GM12865 (cell line): ENCODE measurements around the gene SUGP2.

ENCODE experiments used
- DNase-seq: peaks from one replicate; pipeline ENCODE4 v3.0.0; 2010; ENCODE audit warnings: low read depth
- H3K4me3 ChIP-seq: 2 replicates; pipeline ENCODE4 v1.5.1; 2011; ENCODE audit warnings: mild to moderate bottlenecking, low read depth, low read length, control low read depth
- TF ChIP-seq, protein P1 (sequence below): IDR thresholded peaks from 2 replicates; pipeline ENCODE4 v1.5.1; 2011; ENCODE audit warnings: low read length, control low read depth, low read depth, inconsistent platforms; ENCODE audit not compliant: insufficient read depth; ENCODE audit errors: missing control alignments

The SUGP2 gene

DNA sequence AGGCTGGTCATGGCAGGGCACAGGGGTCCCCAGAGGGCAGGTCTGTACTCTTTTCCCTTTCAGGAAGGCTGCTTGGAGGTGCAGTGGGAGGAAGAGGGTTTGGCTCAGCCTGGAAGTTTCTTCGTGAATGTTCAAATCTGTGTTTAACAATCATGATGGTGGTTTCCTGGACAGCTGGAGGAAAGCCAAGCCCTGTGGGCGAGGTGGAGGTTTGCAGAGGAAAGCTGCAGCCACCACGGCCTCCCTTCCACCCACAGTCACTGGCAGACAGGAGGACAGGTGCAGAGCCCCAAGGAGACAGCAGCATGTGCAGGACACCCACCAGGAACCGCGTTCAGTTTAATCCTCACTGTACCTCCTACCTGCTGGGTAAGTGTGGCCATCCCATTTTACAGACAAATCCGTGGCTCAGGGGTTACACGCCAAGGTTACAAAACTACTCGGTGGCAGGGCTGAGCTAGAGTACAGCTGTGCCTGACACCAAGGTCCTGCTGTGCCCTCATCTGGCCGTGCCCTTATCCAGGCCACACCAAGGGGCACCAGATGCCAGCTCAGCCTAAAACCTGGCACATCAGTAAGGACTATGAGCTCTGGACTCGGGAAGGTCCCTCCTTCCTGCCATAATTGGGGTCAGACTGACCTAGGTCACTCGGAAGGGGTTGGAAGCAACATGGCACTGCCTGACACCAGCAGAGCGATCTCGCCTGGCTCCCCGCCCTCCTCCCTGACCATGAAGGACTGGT lies 34.1 kb downstream of the SUGP2 start:
- DNase-seq = no peak

DNA sequence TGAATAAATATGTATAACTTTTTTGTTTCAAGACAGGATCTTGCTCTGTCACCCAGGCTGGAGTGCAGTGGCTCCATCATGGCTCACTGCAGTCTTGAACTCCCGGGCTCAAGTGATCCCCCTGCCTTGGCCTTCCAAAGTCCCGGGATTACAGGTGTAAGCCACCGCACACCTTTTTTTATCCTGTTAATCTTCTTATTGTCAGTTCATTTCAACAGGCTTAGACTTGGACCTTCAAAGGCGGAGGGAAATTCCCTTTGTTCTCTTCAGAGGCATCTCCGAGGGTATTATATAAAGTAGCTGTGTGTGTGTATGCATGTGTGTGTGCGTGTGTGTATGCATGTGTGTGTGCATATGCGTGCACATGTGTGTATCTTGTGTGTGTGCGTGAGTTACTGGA lies 35.0 kb downstream of the SUGP2 start:
- TF ChIP-seq, protein P1, sequence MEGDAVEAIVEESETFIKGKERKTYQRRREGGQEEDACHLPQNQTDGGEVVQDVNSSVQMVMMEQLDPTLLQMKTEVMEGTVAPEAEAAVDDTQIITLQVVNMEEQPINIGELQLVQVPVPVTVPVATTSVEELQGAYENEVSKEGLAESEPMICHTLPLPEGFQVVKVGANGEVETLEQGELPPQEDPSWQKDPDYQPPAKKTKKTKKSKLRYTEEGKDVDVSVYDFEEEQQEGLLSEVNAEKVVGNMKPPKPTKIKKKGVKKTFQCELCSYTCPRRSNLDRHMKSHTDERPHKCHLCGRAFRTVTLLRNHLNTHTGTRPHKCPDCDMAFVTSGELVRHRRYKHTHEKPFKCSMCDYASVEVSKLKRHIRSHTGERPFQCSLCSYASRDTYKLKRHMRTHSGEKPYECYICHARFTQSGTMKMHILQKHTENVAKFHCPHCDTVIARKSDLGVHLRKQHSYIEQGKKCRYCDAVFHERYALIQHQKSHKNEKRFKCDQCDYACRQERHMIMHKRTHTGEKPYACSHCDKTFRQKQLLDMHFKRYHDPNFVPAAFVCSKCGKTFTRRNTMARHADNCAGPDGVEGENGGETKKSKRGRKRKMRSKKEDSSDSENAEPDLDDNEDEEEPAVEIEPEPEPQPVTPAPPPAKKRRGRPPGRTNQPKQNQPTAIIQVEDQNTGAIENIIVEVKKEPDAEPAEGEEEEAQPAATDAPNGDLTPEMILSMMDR = no peak
- H3K4me3 ChIP-seq = no peak overlapping the region
- no peak for DNase-seq

More for the DNA sequence above, 34.1 kb downstream of the SUGP2 start:
- TF ChIP-seq, protein P1 = no peak
- no peak overlapping the region for H3K4me3 ChIP-seq

DNA sequence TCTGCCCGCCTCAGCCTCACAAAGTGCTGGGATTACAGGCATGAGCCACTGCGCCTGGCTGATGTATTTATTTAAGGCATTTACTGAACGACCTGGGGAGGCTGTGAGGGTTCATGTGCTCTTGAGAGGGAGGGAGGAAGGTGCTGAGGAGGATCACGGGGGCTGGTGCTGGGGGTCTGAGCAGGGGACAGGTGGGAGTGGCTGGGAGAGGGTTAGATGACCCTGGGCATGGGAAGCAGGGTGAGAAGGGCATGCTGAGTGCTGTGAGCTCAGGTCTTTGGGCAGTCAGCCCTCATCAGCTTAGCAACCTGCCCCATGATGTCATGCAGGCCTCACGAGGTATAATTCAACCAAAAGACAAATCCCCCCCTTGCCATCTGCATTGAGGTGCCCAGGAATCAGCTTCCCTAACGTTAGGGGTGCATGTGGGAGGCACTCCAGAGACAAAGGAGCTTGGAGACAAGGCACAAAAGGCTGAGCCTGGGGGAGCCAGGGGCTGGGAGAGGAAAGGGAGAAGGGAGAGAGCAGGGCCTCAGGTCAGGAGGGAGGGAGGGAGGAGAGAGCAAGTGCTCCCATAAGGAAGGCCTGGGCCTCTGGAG lies 36.4 kb downstream of the SUGP2 start:
- H3K4me3 ChIP-seq = no peak overlapping the region
- DNase-seq = no peak
- TF ChIP-seq, protein P1 = no peak

DNA sequence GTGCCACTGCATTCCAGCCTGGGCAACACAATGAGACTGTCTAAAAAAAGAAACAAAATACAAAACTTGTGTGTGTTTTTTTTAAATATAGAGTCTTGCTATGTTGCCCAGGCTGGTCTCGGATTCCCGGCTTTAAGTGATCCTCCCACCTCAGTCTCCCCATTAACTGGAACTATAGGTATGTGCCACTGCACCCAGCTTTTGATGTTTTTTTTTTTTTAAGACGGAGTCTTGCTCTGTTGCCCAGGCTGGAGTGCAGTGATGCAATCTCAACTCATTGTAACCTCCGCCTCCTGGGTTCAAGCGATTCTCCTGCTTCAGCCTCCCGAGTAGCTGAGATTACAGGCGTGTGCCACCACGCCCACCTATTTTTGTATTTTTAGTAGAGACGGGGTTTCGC lies 37.0 kb downstream of the SUGP2 start:
- DNase-seq = no peak
- H3K4me3 ChIP-seq = no peak overlapping the region
- TF ChIP-seq, protein P1 = no peak

DNA sequence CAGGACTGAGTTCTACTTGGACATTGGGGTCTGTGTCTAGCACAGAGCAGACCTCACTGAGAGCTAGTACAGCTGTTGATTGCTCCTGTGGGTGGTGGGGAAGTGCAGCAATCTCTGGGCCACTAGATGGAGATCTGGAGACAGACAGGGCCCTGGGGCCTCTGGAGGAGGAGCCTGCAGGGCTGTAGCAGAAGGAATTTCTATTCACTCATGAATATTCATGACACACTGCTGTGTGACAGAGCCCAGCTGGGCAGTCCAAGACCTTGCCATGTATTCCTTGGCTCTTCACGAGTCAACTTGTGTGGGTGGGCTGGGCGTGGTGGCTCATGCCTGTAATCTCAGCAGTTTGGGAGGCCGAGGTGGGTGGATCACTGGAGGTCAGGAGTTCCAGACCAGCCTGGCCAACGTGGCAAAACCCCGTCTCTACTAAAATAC lies 37.5 kb downstream of the SUGP2 start:
- TF ChIP-seq, protein P1 = peak; percentile 38
- peak; percentile 59 for DNase-seq
- H3K4me3 ChIP-seq = no peak overlapping the region

DNA sequence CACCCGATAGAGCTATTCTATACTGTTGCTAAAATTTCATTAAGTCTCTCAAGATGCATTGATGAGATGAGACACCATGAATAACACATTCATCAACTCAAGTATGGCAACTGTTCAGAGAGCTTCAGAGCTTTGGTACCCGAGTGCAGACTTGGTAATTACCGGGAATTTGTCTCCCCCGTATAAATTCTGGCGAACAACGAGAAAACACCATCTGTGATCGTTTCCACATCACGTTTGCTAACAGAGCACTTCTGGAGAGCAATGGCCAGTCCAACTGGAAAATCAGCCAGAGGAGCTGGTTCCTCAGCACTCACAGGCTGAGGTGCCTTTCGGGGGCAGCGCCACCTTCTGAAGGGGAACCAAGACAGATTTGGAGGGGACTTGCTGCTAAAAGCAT lies 40.2 kb downstream of the SUGP2 start:
- TF ChIP-seq, protein P1 = no peak
- DNase-seq = no peak
- no peak overlapping the region for H3K4me3 ChIP-seq
